Activated T-cell treated with anti-CD3 and anti-CD28 coated beads, Interleukin-2, amount 50 U/mL, for 4 hours (primary cell): ENCODE data around the gene FBXO45. TPM values are rescaled to one million over a fixed set of nuclear protein-coding genes. Genes with fewer than 3 reads are reported as not detected.
"Not testable (repeated sequence)": the region's sequence is repeated elsewhere in the genome, so short reads cannot be mapped to it uniquely, and the experiment has no call there.

Experiments
- ATAC-seq, 2 donors: fragments of 200-7000 bp; cut with Tn5 transposase; one replicate each; pipeline ENCODE4 v1.10.0; 2021
- DNase-seq: peaks from one replicate; pipeline ENCODE4 v3.0.0-alpha.2; 2020
- H3K27me3 Mint-ChIP-seq: one replicate; pipeline ENCODE4 v1.8.0; 2021; ENCODE audit warnings: low read depth, mixed read lengths
- H3K36me3 Mint-ChIP-seq: one replicate; pipeline ENCODE4 v1.8.0; 2022; ENCODE audit warnings: mixed read lengths; ENCODE audit not compliant: insufficient read depth
- H3K4me1 Mint-ChIP-seq: one replicate; pipeline ENCODE4 v1.8.0; 2021; ENCODE audit warnings: low read depth, mixed read lengths
- H3K4me3 Mint-ChIP-seq: one replicate; pipeline ENCODE4 v1.8.0; 2021; ENCODE audit warnings: mild to moderate bottlenecking, moderate library complexity, mixed read lengths
- H3K9me3 Mint-ChIP-seq: one replicate; pipeline ENCODE4 v1.8.0; 2021; ENCODE audit warnings: mixed read lengths
- total RNA-seq, 3 donors: library from RNA; stranded (reverse); gene quantifications; one replicate each; pipeline ENCODE4 v1.2.1, GENCODE V29; 2021

FBXO45 gene
- total RNA-seq, 3 donors from 2014 or later = 20.3 to 21.4 (median 21.4) TPM

GRCh38 chr3:196617256-196617655 is 48.8 kb downstream of the FBXO45 start:
- Mint-ChIP-seq H3K4me1 (peaks cover 15% of the 10 kb centered on the region), H3K27me3 (no peaks in the 10 kb centered on the region), H3K9me3 (no peaks in the 10 kb centered on the region), H3K4me3 (no peak overlapping the region), H3K36me3 (no peaks in the 10 kb centered on the region)
- DNase-seq (no peak), ATAC-seq (no peak)

- DNase-seq = no peak
- no peak overlapping the region for H3K4me3 Mint-ChIP-seq
- no peaks in the 10 kb centered on the region for H3K27me3 Mint-ChIP-seq
- H3K4me1 Mint-ChIP-seq = peaks cover 11% of the 10 kb centered on the region
- H3K36me3 Mint-ChIP-seq = no peaks in the 10 kb centered on the region
- ATAC-seq = no peak
- no peaks in the 10 kb centered on the region for H3K9me3 Mint-ChIP-seq
Observed at GRCh38 chr3:196619223-196619622, 50.8 kb downstream of the FBXO45 start.

GRCh38 chr3:196619627-196620026 is 51.2 kb downstream of the FBXO45 start:
- H3K27me3 Mint-ChIP-seq, ATAC-seq, H3K9me3 Mint-ChIP-seq, DNase-seq, H3K36me3 Mint-ChIP-seq, H3K4me3 Mint-ChIP-seq: not testable (repeated sequence)
- peaks cover 15% of the 10 kb centered on the region for H3K4me1 Mint-ChIP-seq

GRCh38 chr3:196620161-196620604 is 51.7 kb downstream of the FBXO45 start:
- Mint-ChIP-seq H3K9me3 (no peaks in the 10 kb centered on the region), H3K36me3 (no peaks in the 10 kb centered on the region), H3K4me3 (no peak overlapping the region), H3K27me3 (no peaks in the 10 kb centered on the region), H3K4me1 (peaks cover 19% of the 10 kb centered on the region)
- DNase-seq (no peak), ATAC-seq (peak; percentile 52 to 64)

GRCh38 chr3:196620684-196621083 is 52.2 kb downstream of the FBXO45 start:
- no peak overlapping the region for H3K4me3 Mint-ChIP-seq
- H3K4me1 Mint-ChIP-seq = peaks cover 22% of the 10 kb centered on the region
- no peaks in the 10 kb centered on the region for H3K36me3 Mint-ChIP-seq
- H3K9me3 Mint-ChIP-seq = no peaks in the 10 kb centered on the region
- no peaks in the 10 kb centered on the region for H3K27me3 Mint-ChIP-seq
- DNase-seq (no peak), ATAC-seq (no peak)

GRCh38 chr3:196621611-196622010 is 53.2 kb downstream of the FBXO45 start:
- peaks cover 22% of the 10 kb centered on the region for H3K4me1 Mint-ChIP-seq

GRCh38 chr3:196624067-196624790 is 55.8 kb downstream of the FBXO45 start:
- peak; percentile 84 to 92 for ATAC-seq
- Mint-ChIP-seq H3K36me3 (no peaks in the 10 kb centered on the region), H3K27me3 (no peaks in the 10 kb centered on the region), H3K4me3 (peak overlapping the region; percentile 57), H3K9me3 (no peaks in the 10 kb centered on the region), H3K4me1 (peaks cover 22% of the 10 kb centered on the region)
- DNase-seq = no peak

More at GRCh38 chr3:196621611-196622010, 53.2 kb downstream of the FBXO45 start:
- ATAC-seq (no peak), DNase-seq (no peak)
- Mint-ChIP-seq H3K27me3 (no peaks in the 10 kb centered on the region), H3K36me3 (no peaks in the 10 kb centered on the region), H3K4me3 (no peak overlapping the region), H3K9me3 (no peaks in the 10 kb centered on the region)

- Mint-ChIP-seq H3K4me3 (peak overlapping the region; percentile 57), H3K4me1 (peaks cover 28% of the 10 kb centered on the region)
- ATAC-seq = no peak
Observed at GRCh38 chr3:196624907-196625306, 56.4 kb downstream of the FBXO45 start.

GRCh38 chr3:196625331-196625730 is 56.9 kb downstream of the FBXO45 start:
- Mint-ChIP-seq H3K4me3 (no peak overlapping the region), H3K9me3 (no peaks in the 10 kb centered on the region), H3K27me3 (no peaks in the 10 kb centered on the region), H3K36me3 (no peaks in the 10 kb centered on the region), H3K4me1 (peaks cover 29% of the 10 kb centered on the region)
- DNase-seq (no peak), ATAC-seq (no peak)

More at GRCh38 chr3:196624907-196625306, 56.4 kb downstream of the FBXO45 start:
- H3K27me3 Mint-ChIP-seq = no peaks in the 10 kb centered on the region
- H3K9me3 Mint-ChIP-seq = no peaks in the 10 kb centered on the region
- no peak for DNase-seq
- H3K36me3 Mint-ChIP-seq = no peaks in the 10 kb centered on the region

- no peaks in the 10 kb centered on the region for H3K36me3 Mint-ChIP-seq
- no peaks in the 10 kb centered on the region for H3K9me3 Mint-ChIP-seq
- DNase-seq (no peak), ATAC-seq (no peak)
- H3K4me1 Mint-ChIP-seq = peaks cover 47% of the 10 kb centered on the region
- H3K27me3 Mint-ChIP-seq = no peaks in the 10 kb centered on the region
- no peak overlapping the region for H3K4me3 Mint-ChIP-seq
Observed at GRCh38 chr3:196627918-196628231, 59.4 kb downstream of the FBXO45 start.

- Mint-ChIP-seq H3K4me1 (peaks cover 57% of the 10 kb centered on the region), H3K4me3 (peak overlapping the region; percentile 13), H3K36me3 (no peaks in the 10 kb centered on the region), H3K9me3 (no peaks in the 10 kb centered on the region), H3K27me3 (no peaks in the 10 kb centered on the region)
- ATAC-seq (no peak), DNase-seq (no peak)
Observed at GRCh38 chr3:196629228-196629627, 60.8 kb downstream of the FBXO45 start.

- H3K9me3 Mint-ChIP-seq = no peaks in the 10 kb centered on the region
- no peaks in the 10 kb centered on the region for H3K27me3 Mint-ChIP-seq
- H3K36me3 Mint-ChIP-seq = no peaks in the 10 kb centered on the region
- H3K4me1 Mint-ChIP-seq = peaks cover 56% of the 10 kb centered on the region
- DNase-seq (peak; percentile 21), ATAC-seq (peak in 1 of 2 donors; percentile 2)
- peak overlapping the region; percentile 88 for H3K4me3 Mint-ChIP-seq
Observed at GRCh38 chr3:196631682-196632045, 63.2 kb downstream of the FBXO45 start.

GRCh38 chr3:196632046-196632751 is 63.7 kb downstream of the FBXO45 start:
- peaks cover 53% of the 10 kb centered on the region for H3K4me1 Mint-ChIP-seq
- no peaks in the 10 kb centered on the region for H3K36me3 Mint-ChIP-seq
- no peaks in the 10 kb centered on the region for H3K9me3 Mint-ChIP-seq
- DNase-seq (peak; percentile 72), ATAC-seq (peak; percentile 82 to 88)
- H3K4me3 Mint-ChIP-seq = peak overlapping the region; percentile 88
- H3K27me3 Mint-ChIP-seq = no peaks in the 10 kb centered on the region

- Mint-ChIP-seq H3K9me3 (no peaks in the 10 kb centered on the region), H3K4me1 (peaks cover 64% of the 10 kb centered on the region), H3K4me3 (peak overlapping the region; percentile 88), H3K27me3 (no peaks in the 10 kb centered on the region), H3K36me3 (no peaks in the 10 kb centered on the region)
- DNase-seq = no peak
- no peak for ATAC-seq
Observed at GRCh38 chr3:196633555-196634151, 65.2 kb downstream of the FBXO45 start.

GRCh38 chr3:196634224-196634623 is 65.8 kb downstream of the FBXO45 start:
- Mint-ChIP-seq H3K4me3 (no peak overlapping the region), H3K9me3 (no peaks in the 10 kb centered on the region), H3K27me3 (no peaks in the 10 kb centered on the region), H3K4me1 (peaks cover 69% of the 10 kb centered on the region), H3K36me3 (no peaks in the 10 kb centered on the region)
- ATAC-seq = no peak
- no peak for DNase-seq
